Breast epithelium (tissue), 4 donors: ENCODE results near the gene EML6. TPM values are rescaled to one million over a fixed set of nuclear protein-coding genes. Genes with fewer than 3 reads are reported as not detected.

Experiments
- DNase-seq, 2 donors: peaks; one replicate each; pipeline ENCODE4 v3.0.0-alpha.2; 2019; ENCODE audit warnings: low spot score in 2 of 2
- H3K27ac ChIP-seq, 2 donors: fragments of 200-600 bp; sonication (generic) in 1 of 2; one replicate each; pipeline ENCODE4 v1.5.1; 2016 to 2019; ENCODE audit warnings: mild to moderate bottlenecking in 1 of 2
- H3K27me3 ChIP-seq, 2 donors: fragments of 200-600 bp; sonication (generic) in 1 of 2; one replicate each; pipeline versions ENCODE4 v1.5.1 to v1.6.0; 2017 to 2019; ENCODE audit warnings: control low read depth in 1 of 2, mild to moderate bottlenecking in 1 of 2
- H3K36me3 ChIP-seq: fragments of 200-600 bp; one replicate; pipeline ENCODE4 v1.5.1; 2019
- H3K4me1 ChIP-seq, 2 donors: fragments of 200-600 bp; sonication (generic); one replicate each; pipeline ENCODE4 v1.5.1; 2016 to 2019; ENCODE audit warnings: control low read depth in 1 of 2
- H3K4me3 ChIP-seq, 3 donors: fragments of 200-600 bp; sonication (generic); 1 replicate in 2 of 3; 2 replicates in 1 of 3; pipeline ENCODE4 v1.5.1; 2016 to 2019; ENCODE audit warnings: mild to moderate bottlenecking in 3 of 3, moderate library complexity in 2 of 3
- H3K9me3 ChIP-seq, 2 donors: fragments of 200-600 bp; sonication (generic) in 1 of 2; one replicate each; pipeline ENCODE4 v1.5.1; 2016 to 2019; ENCODE audit warnings: control low read depth in 1 of 2
- CTCF ChIP-seq, 3 donors: fragments of 450-650 bp; IDR thresholded peaks; one replicate each; pipeline ENCODE4 v1.5.1; 2016 to 2017; ENCODE audit warnings: antibody characterized with exemption in 3 of 3, mild to moderate bottlenecking in 3 of 3, moderate library complexity in 3 of 3
- POLR2A ChIP-seq: fragments of 450-650 bp; IDR thresholded peaks from one replicate; pipeline ENCODE4 v1.6.1; 2016; ENCODE audit warnings: antibody characterized with exemption, mild to moderate bottlenecking, moderate library complexity
- POLR2AphosphoS5 ChIP-seq, 3 donors: sonication (generic); formaldehyde crosslinking; IDR thresholded peaks; one replicate each; pipeline ENCODE4 v1.6.1; 2017; ENCODE audit warnings: antibody characterized with exemption in 3 of 3
- intact Hi-C: fragments of 100-400 bp; cut with DNase I; formaldehyde crosslinking; loops from one replicate; pipeline ENCODE4 v1.15.1; 2023; ENCODE audit warnings: low total_unique reads
- total RNA-seq, 3 donors: library from RNA; depleted of rRNA; stranded (reverse); fragments of >200 nt; gene quantifications; one replicate each; pipeline ENCODE4 v1.1.0, GENCODE V29; 2016

EML6 gene
- total RNA-seq, 3 donors from 2014 or later: 1.9 to 5.9 (median 2.3) TPM

GRCh38 chr2:54907663-54908062 lies 184.2 kb downstream of the EML6 start:
- Histone ChIP-seq H3K4me1 (no peaks in the 10 kb centered on the region), H3K27ac (no peak overlapping the region), H3K27me3 (no peaks in the 10 kb centered on the region), H3K4me3 (no peak overlapping the region), H3K9me3 (no peaks in the 10 kb centered on the region), H3K36me3 (no peaks in the 10 kb centered on the region)
- intact Hi-C loops: no loop called here
- no peak for TF ChIP-seq POLR2AphosphoS5 (IDR thresholded peaks at IDR 0.05)
- TF ChIP-seq POLR2A: no peak
- no peak for TF ChIP-seq CTCF (IDR thresholded peaks at IDR 0.05)
- DNase-seq: no peak

- TF ChIP-seq POLR2A: no peak
- TF ChIP-seq POLR2AphosphoS5 (IDR thresholded peaks at IDR 0.05): no peak
- no peak for TF ChIP-seq CTCF (IDR thresholded peaks at IDR 0.05)
Observed at GRCh38 chr2:54908591-54908990, 185.1 kb downstream of the EML6 start.

DNA sequence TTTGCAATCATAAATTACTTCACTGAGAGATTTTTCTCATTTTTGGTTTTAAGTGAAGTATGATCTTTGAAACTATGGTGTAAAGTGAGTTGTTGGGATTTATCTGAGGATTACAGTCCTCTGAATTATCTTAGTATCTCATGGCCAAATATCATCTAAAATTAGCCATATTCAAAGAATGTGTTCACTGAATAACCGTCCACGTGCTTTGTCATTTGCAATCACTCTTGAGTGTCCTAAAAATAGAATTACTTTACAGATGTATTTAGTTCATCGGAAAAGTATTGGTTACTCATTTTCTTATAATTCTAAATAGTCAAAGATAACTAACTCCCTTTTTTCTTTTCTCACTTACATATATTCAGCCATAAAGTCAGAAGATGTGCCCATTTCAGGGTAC lies 185.5 kb downstream of the EML6 start:
- Histone ChIP-seq H3K27me3 (no peaks in the 10 kb centered on the region), H3K4me3 (no peak overlapping the region), H3K9me3 (no peaks in the 10 kb centered on the region), H3K4me1 (no peaks in the 10 kb centered on the region), H3K27ac (no peak overlapping the region), H3K36me3 (no peaks in the 10 kb centered on the region)
- no peak for DNase-seq
- TF ChIP-seq CTCF (IDR thresholded peaks at IDR 0.05): no peak
- no peak for TF ChIP-seq POLR2AphosphoS5 (IDR thresholded peaks at IDR 0.05)
- no peak for TF ChIP-seq POLR2A
- intact Hi-C loops: no loop called here

More at GRCh38 chr2:54908591-54908990, 185.1 kb downstream of the EML6 start:
- Histone ChIP-seq H3K4me3 (no peak overlapping the region), H3K4me1 (no peaks in the 10 kb centered on the region), H3K27me3 (no peaks in the 10 kb centered on the region), H3K36me3 (no peaks in the 10 kb centered on the region), H3K9me3 (no peaks in the 10 kb centered on the region), H3K27ac (no peak overlapping the region)
- DNase-seq: no peak
- intact Hi-C loops: no loop called here

GRCh38 chr2:54912305-54912704 lies 188.8 kb downstream of the EML6 start:
- DNase-seq: no peak
- intact Hi-C loops: no loop called here
- no peak overlapping the region for H3K27ac ChIP-seq
- no peaks in the 10 kb centered on the region for H3K4me1 ChIP-seq
- no peaks in the 10 kb centered on the region for H3K9me3 ChIP-seq
- no peaks in the 10 kb centered on the region for H3K27me3 ChIP-seq
- no peak overlapping the region for H3K4me3 ChIP-seq
- TF ChIP-seq POLR2AphosphoS5 (IDR thresholded peaks at IDR 0.05): no peak
- no peak for TF ChIP-seq POLR2A
- TF ChIP-seq CTCF (IDR thresholded peaks at IDR 0.05): no peak
- H3K36me3 ChIP-seq: no peaks in the 10 kb centered on the region

DNA sequence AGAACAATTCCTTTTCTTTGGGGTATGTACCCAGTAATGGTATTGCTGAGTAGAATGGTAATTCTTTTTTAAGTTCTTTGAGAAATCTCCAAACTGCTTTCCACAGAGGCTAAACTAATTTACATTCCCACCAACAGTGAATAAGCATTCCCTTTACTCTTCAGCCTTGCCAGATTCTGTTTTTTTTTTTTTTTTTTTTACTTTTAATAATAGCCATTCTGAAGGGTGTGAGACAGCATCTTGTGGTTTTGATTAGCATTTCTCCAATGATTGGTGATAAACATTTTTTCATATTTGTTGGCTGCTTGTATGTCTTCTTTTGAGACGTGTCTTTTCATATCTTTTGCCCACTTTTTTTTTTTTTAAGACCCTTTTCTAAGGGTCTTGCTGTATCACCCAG lies 189.4 kb downstream of the EML6 start:
- TF ChIP-seq POLR2AphosphoS5 (IDR thresholded peaks at IDR 0.05): no peak
- TF ChIP-seq CTCF (IDR thresholded peaks at IDR 0.05): no peak
- no peak for TF ChIP-seq POLR2A
- H3K4me1 ChIP-seq: no peaks in the 10 kb centered on the region
- no peak overlapping the region for H3K27ac ChIP-seq
- DNase-seq: no peak
- intact Hi-C loops: no loop called here
- H3K9me3 ChIP-seq: no peaks in the 10 kb centered on the region
- no peak overlapping the region for H3K4me3 ChIP-seq
- no peaks in the 10 kb centered on the region for H3K36me3 ChIP-seq
- H3K27me3 ChIP-seq: no peaks in the 10 kb centered on the region
